Testis (tissue), 3 donors: ENCODE measurements around the gene CD55. TPM values are rescaled to one million over a fixed set of nuclear protein-coding genes. Genes with fewer than 3 reads are reported as not detected.

Experiments
- DNase-seq: peaks from one replicate; pipeline ENCODE4 v3.0.0-alpha.2; 2019
- H3K27ac ChIP-seq, 2 donors: fragments of 200-600 bp; sonication (generic); one replicate each; pipeline ENCODE4 v1.5.1; 2019
- H3K27me3 ChIP-seq: fragments of 200-600 bp; sonication (generic); one replicate; pipeline ENCODE4 v1.5.1; 2019
- H3K36me3 ChIP-seq: fragments of 200-600 bp; sonication (generic); one replicate; pipeline ENCODE4 v1.5.1; 2017; ENCODE audit warnings: low read depth; ENCODE audit errors: missing control alignments
- H3K4me1 ChIP-seq: fragments of 200-600 bp; sonication (generic); one replicate; pipeline ENCODE4 v1.5.1; 2019
- H3K4me3 ChIP-seq, 2 donors: fragments of 200-600 bp; sonication (generic); one replicate each; pipeline ENCODE4 v1.5.1; 2017 to 2019
- H3K9me3 ChIP-seq: fragments of 200-600 bp; sonication (generic); one replicate; pipeline ENCODE4 v1.5.1; 2017
- CTCF ChIP-seq, 3 experiments: fragments of 450-650 bp in 2 of 3; fragments of 200-600 bp in 1 of 3; sonication (generic) in 1 of 3; IDR thresholded peaks; one replicate each; pipeline ENCODE4 v1.5.1; 2016 to 2019; ENCODE audit warnings: antibody characterized with exemption in 3 of 3, mild to moderate bottlenecking in 2 of 3, moderate library complexity in 1 of 3
- POLR2A ChIP-seq: fragments of 450-650 bp; IDR thresholded peaks from one replicate; pipeline ENCODE4 v1.6.1; 2017; ENCODE audit warnings: antibody characterized with exemption, mild to moderate bottlenecking, moderate library complexity
- WGBS, 2 donors: methylation state at CpG; one replicate each; pipeline ENCODE4 v1.1.5; 2018; 5-methylcytosine and 5-hydroxymethylcytosine counted together
- intact Hi-C: fragments of 100-400 bp; cut with DNase I; formaldehyde crosslinking; loops from one replicate; pipeline ENCODE4 v1.15.1; 2023; ENCODE audit warnings: low total_unique reads
- polyA plus RNA-seq: library from polyadenylated mRNA; stranded (reverse); fragments of 350-450 nt; fragmentation: Illumina TruSeq; extraction: RNeasy Lipid Tissue Mini Kit (QIAGEN cat#74804); gene quantifications from one replicate; pipeline ENCODE4 v1.2.3, GENCODE V29; 2014; ENCODE audit warnings: low read depth, low replicate concordance; ENCODE audit not compliant: insufficient read depth
- total RNA-seq, 2 donors: library from RNA; depleted of rRNA; stranded (reverse); fragments of >200 nt; gene quantifications; one replicate each; pipeline ENCODE4 v1.2.3, GENCODE V29; 2016

The CD55 gene
- total and polyA plus RNA-seq, 3 donors from 2014 or later = 38.0 to 60.6 (median 45.7) TPM

DNA sequence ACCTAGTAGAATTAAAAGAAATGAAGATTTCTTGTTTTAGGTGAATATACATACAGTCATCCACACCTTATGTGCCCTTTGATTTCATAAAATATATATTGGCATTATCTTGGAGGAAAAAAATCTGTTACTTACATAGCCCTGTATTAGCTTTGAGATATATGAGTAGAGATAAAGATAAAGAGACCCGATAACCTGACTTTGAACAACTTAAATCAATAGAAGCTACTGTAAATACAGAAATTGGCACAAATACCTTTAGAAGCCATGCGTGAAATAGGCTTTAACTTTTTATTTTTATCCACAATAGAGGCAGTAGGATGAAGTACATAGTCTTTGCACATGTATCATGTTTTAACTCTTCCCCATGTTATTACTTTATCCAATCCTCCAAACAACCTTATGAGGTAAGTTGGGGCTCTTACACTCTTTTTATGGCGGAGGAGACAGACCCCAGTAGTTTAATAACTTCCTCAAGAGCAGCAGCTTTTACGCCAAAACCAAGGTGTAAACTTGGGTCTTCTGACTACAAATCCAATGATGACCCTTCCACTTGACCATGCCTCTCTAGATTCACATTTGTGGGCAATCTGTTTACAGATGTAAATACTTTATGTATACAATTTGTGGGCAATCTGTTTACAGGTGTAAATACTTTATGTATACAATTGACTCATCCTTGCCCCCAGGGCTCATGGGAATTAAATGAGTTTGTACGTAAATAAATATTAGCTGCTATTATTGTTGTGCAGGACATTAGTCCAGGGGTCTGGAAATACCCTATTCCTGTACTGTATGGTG, 2.1 kb downstream of the CD55 start:
- Histone ChIP-seq H3K27ac (no peak overlapping the region), H3K4me3 (no peak overlapping the region), H3K4me1 (peaks cover 4% of the 10 kb centered on the region), H3K27me3 (no peaks in the 10 kb centered on the region), H3K36me3 (no peaks in the 10 kb centered on the region), H3K9me3 (no peaks in the 10 kb centered on the region)
- DNase-seq = no peak
- WGBS, 2 donors = 92 to 94% methylated on average over 5 of the region's 5 CpGs
- intact Hi-C loops = no loop called here
- TF ChIP-seq POLR2A (no peak), CTCF (IDR thresholded peaks at IDR 0.05) (no peak)

DNA sequence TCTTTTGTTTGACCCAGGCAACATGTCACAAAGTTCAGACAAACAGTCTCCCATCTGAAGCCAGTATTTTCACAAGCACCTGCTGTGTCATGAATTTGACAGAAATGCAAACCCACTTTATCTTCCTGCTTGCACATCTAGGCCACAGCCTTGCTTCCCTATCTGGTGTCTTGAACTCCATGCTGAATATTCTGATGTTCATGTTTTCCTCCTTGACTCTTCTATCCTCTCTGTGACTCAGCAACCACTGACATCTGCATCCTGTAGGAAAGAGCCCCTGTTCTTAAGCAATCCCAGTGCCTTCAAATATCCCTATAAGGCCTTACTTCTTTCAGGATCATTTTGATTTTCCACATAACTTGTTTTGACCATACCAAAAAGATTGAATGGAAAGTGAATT, 6.5 kb downstream of the CD55 start:
- no peak for TF ChIP-seq CTCF (IDR thresholded peaks at IDR 0.05)
- TF ChIP-seq POLR2A = no peak
- DNase-seq = no peak
- H3K27me3 ChIP-seq = no peaks in the 10 kb centered on the region
- intact Hi-C loops = no loop called here
- no peaks in the 10 kb centered on the region for H3K9me3 ChIP-seq
- H3K4me1 ChIP-seq = no peaks in the 10 kb centered on the region
- no peak overlapping the region for H3K4me3 ChIP-seq
- H3K36me3 ChIP-seq = no peaks in the 10 kb centered on the region
- no peak overlapping the region for H3K27ac ChIP-seq

DNA sequence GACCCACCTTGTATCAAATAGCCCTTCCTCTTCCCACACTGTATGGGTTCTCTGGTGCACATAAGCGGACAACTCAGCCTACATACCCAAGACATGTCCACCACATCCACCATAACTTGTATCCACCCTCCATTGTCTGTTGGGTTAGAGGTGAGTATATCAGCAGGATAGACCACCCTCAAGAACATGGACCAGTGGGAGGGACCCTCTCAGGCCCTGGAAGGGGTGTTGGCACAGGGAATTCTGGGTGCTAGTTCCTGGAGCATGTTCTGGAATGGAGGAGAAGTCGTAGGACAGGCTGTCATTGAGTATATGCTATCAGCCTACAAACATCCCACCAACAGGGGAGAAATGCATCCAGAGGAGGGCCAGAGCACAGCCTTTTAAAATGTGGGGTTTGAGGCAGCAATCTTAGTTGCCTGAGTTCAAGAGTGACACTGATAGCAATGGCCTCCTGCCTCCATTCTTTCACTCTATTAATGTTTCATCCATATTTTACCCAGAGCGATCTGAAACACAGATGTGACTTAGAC, 7.5 kb downstream of the CD55 start:
- intact Hi-C loops = no loop called here
- no peak overlapping the region for H3K4me3 ChIP-seq
- whole genome bisulfite sequencing, 2 donors = 87 to 93% methylated on average over 3 of the region's 3 CpGs
- H3K36me3 ChIP-seq = no peaks in the 10 kb centered on the region
- no peak for TF ChIP-seq CTCF (IDR thresholded peaks at IDR 0.05)
- TF ChIP-seq POLR2A = no peak
- no peaks in the 10 kb centered on the region for H3K4me1 ChIP-seq
- no peaks in the 10 kb centered on the region for H3K27me3 ChIP-seq
- H3K9me3 ChIP-seq = no peaks in the 10 kb centered on the region
- DNase-seq = no peak
- H3K27ac ChIP-seq = no peak overlapping the region

DNA sequence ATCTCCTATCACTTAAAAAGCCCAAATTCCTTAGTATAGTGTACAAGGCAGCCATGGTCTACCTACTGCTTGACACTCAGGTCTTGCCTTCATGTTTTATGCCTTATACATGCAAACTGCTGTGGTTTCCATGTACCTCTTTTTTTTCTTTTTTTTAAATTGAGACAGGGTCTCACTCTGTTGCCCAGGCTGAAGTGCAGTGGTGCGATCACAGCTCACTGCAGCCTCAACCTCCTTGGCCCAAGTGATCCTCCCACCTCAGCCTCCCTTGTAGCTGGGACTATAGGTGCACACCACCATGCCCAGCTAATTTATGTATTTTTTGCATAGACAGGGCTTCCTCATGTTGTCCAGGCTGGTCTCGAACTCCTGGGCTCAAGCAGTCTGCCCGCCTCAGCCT, 8.0 kb downstream of the CD55 start:
- Histone ChIP-seq H3K27ac (no peak overlapping the region), H3K36me3 (no peaks in the 10 kb centered on the region)

More for the DNA sequence above, 8.0 kb downstream of the CD55 start:
- H3K9me3 ChIP-seq = no peaks in the 10 kb centered on the region
- H3K27me3 ChIP-seq = no peaks in the 10 kb centered on the region
- intact Hi-C loops = no loop called here
- TF ChIP-seq CTCF (IDR thresholded peaks at IDR 0.05) = no peak
- TF ChIP-seq POLR2A = no peak
- H3K4me3 ChIP-seq = no peak overlapping the region
- no peaks in the 10 kb centered on the region for H3K4me1 ChIP-seq
- 93 to 94% methylated on average over 3 of the region's 3 CpGs for WGBS, 2 donors
- no peak for DNase-seq
